Lower lobe of right lung (tissue), 2 donors: ENCODE results near the gene COX6B2. TPM values are rescaled to one million over a fixed set of nuclear protein-coding genes. Genes with fewer than 3 reads are reported as not detected.
A peak's percentile ranks its signal among the peaks of the same experiment; 100 is the strongest.

Experiments
- ATAC-seq, 2 donors: fragments of 200-7000 bp; cut with Tn5 transposase; one replicate each; pipeline ENCODE4 v1.9.1; 2020 to 2022; ENCODE audit warnings: mild to moderate bottlenecking in 2 of 2, moderate library complexity in 2 of 2
- DNase-seq: peaks from one replicate; pipeline ENCODE4 v3.0.0-alpha.2; 2020
- H3K27ac ChIP-seq: fragments of 200-600 bp; one replicate; pipeline ENCODE4 v1.8.0; 2022
- H3K27me3 ChIP-seq: fragments of 200-600 bp; one replicate; pipeline ENCODE4 v1.8.0; 2022; ENCODE audit warnings: low read depth
- H3K36me3 ChIP-seq: fragments of 200-600 bp; one replicate; pipeline ENCODE4 v1.8.0; 2022; ENCODE audit warnings: mild to moderate bottlenecking
- H3K4me1 ChIP-seq: fragments of 200-600 bp; one replicate; pipeline ENCODE4 v1.8.0; 2022
- H3K4me3 ChIP-seq: fragments of 200-600 bp; one replicate; pipeline ENCODE4 v1.8.0; 2022; ENCODE audit warnings: mild to moderate bottlenecking
- H3K9me3 ChIP-seq: fragments of 200-600 bp; one replicate; pipeline ENCODE4 v1.8.0; 2022
- CTCF ChIP-seq: fragments of 200-600 bp; IDR thresholded peaks from one replicate; pipeline ENCODE4 v1.8.0; 2022; ENCODE audit warnings: antibody characterized with exemption, mild to moderate bottlenecking
- intact Hi-C: fragments of 100-400 bp; cut with DNase I; formaldehyde crosslinking; loops from one replicate; pipeline ENCODE4 v1.11.0; 2022
- total RNA-seq: library from RNA; stranded (reverse); fragmentation: NEBNext Ultra II Directional; extraction: Animal tissue kit (Norgen Biotek cat#: 25700); gene quantifications from one replicate; pipeline ENCODE4 v1.2.1, GENCODE V29; 2021
- donor health status: DM: no; HTN: yes; CAD: no; lungs with severe emphysema.

COX6B2 gene
- total RNA-seq, 1 donor from 2014 or later, result not detected

GRCh38 chr19:55372316-55373081 lies 18.0 kb upstream of the COX6B2 start:
- no peak for DNase-seq
- Histone ChIP-seq H3K4me1 (peaks cover 7% of the 10 kb centered on the region), H3K27ac (no peak overlapping the region), H3K36me3 (no peaks in the 10 kb centered on the region), H3K4me3 (no peak overlapping the region), H3K9me3 (no peaks in the 10 kb centered on the region), H3K27me3 (peaks cover 64% of the 10 kb centered on the region)
- intact Hi-C loops, result no loop called here
- no peak for TF ChIP-seq CTCF
- no peak for ATAC-seq

- TF ChIP-seq CTCF, result no peak
- Histone ChIP-seq H3K4me3 (peak within 1 kb of the TSS; percentile 39), H3K27me3 (peaks cover 55% of the 10 kb centered on the region), H3K36me3 (no peaks in the 10 kb centered on the region), H3K27ac (no peak within 1 kb of the TSS), H3K9me3 (no peaks in the 10 kb centered on the region), H3K4me1 (peaks cover 7% of the 10 kb centered on the region)
- intact Hi-C loops, result no loop called here
- peak in 1 of 2 donors; percentile 2 for ATAC-seq
- no peak for DNase-seq
Observed at GRCh38 chr19:55370305-55370988, 15.9 kb upstream of the COX6B2 start, which contains the start of gene IL11. Gene IL11 (minus strand): TSS chr19:55370463. CDS start chr19:55370310, 153 bp downstream.

GRCh38 chr19:55369653-55370304 lies 15.3 kb upstream of the COX6B2 start:
- H3K27me3 ChIP-seq, result peaks cover 54% of the 10 kb centered on the region
- H3K27ac ChIP-seq, result no peak overlapping the region
- peak overlapping the region; percentile 35 for H3K4me3 ChIP-seq
- peaks cover 7% of the 10 kb centered on the region for H3K4me1 ChIP-seq
- H3K36me3 ChIP-seq, result no peaks in the 10 kb centered on the region
- no peaks in the 10 kb centered on the region for H3K9me3 ChIP-seq
- ATAC-seq (peak in 1 of 2 donors; percentile 26), DNase-seq (peak; percentile 50)
- intact Hi-C loops, result no loop called here
- TF ChIP-seq CTCF, result no peak

GRCh38 chr19:55368701-55369563 lies 14.4 kb upstream of the COX6B2 start:
- TF ChIP-seq CTCF, result no peak
- intact Hi-C loops, result no loop called here
- no peaks in the 10 kb centered on the region for H3K36me3 ChIP-seq
- H3K4me3 ChIP-seq, result peak overlapping the region; percentile 39
- no peaks in the 10 kb centered on the region for H3K9me3 ChIP-seq
- H3K27me3 ChIP-seq, result peaks cover 54% of the 10 kb centered on the region
- no peak overlapping the region for H3K27ac ChIP-seq
- no peak for DNase-seq
- peaks cover under 1% of the 10 kb centered on the region for H3K4me1 ChIP-seq
- ATAC-seq, result peak; percentile 64 to 74

GRCh38 chr19:55368106-55368505 lies 13.6 kb upstream of the COX6B2 start:
- no peak for ATAC-seq
- intact Hi-C loops, result no loop called here
- DNase-seq, result no peak
- Histone ChIP-seq H3K4me3 (no peak overlapping the region), H3K9me3 (no peaks in the 10 kb centered on the region), H3K27ac (no peak overlapping the region), H3K27me3 (peaks cover 54% of the 10 kb centered on the region), H3K36me3 (no peaks in the 10 kb centered on the region), H3K4me1 (no peaks in the 10 kb centered on the region)
- TF ChIP-seq CTCF, result no peak
